ENCODE measurements around the gene COMMD10.
A peak's percentile ranks its signal among the peaks of the same experiment; 100 is the strongest.
"Not testable (repeated sequence)": the region's sequence is repeated elsewhere in the genome, so short reads cannot be mapped to it uniquely, and the experiment has no call there.

COMMD10 gene

DNA sequence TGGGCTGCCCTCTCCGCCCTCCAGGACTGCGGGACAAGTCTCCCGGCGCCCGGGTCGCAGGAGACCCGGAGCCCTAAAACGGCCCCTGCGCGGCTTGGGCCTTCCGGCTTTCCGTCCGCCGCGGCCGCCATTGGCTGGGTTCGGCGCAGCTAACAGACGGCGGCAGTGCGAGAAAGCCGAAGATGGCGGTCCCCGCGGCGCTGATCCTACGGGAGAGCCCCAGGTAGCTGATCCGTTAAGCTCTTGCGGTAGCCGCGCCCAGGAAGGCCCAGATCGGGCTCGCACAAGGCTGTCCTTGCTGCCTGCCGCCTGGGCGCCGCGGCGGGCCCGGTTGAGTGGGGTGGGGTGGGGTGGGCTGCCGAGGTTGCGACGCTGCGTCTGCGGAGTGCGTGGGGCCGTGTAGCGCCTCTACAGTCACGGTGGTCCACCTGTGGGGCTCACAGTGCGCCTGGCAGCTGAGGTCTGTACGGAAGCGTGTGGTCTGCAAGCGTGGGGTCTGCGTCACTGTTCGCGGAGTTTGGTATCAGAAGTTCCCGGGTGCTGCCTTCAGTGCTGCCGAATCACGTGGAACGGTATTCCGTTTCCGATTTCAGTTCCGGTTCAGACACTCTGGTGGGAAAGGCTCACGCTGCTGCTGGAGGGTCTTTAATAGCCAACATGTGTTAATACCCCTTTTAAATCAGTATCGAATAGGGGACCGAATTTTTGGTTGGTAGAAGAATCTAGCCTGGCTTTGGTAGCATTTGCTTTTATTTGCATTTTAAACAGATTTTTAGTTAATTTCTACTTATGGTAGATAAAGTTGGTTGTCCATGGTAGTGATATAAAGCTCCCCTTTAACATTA, at the start of gene COMMD10:
Gene COMMD10 (plus strand): TSS at position 155 of the 845 bp plus-strand sequence.
- peak; percentile 66 for DNase-seq

DNA sequence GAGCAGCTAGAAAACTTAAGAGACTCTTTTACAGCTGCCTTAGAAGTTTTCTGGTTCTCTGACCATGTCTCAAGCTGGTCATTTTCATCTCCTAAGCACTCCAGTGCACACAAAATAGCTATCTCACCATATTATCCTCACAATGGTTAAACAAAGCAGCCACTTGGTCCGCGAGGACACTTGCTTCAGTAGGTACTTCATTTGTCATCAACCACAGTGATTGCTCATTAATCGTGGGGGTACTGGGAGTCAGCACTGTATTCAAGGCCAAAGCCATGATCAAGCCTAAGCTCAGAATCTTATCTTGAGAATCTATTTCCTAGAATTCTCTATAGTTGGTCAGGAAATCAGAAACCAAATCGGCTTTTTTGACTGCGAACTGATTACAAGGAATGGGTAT, 49.7 kb upstream of the COMMD10 start:
- no peak for DNase-seq

GRCh38 chr5:116037236-116037822, 47.5 kb upstream of the COMMD10 start:
- DNase-seq = no peak

- no peak for DNase-seq
Measured at GRCh38 chr5:116038817-116039216, 46.0 kb upstream of the COMMD10 start.

GRCh38 chr5:116042375-116042774, 42.5 kb upstream of the COMMD10 start:
- no peak for DNase-seq

DNA sequence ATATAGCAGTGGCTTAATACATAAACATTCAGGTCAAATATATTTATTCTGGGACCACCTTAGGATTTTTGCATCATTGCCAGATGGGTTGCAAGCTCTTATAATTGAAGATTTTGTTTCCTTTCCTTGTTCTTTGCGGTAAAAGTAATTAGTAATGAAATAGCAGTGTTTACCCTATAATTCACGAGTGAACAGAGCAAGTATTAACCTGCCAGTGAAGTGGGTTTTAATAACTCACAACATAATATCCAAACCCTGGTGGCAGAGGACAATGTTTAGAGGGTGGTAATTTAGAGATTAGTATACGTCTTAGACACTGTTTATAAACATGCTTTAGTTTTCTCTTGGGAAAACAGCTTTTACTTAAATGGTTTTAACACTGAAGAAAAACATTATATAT, 40.8 kb upstream of the COMMD10 start:
- DNase-seq = peak; percentile 5

GRCh38 chr5:116045821-116046220, 39.0 kb upstream of the COMMD10 start:
- no peak for DNase-seq

DNA sequence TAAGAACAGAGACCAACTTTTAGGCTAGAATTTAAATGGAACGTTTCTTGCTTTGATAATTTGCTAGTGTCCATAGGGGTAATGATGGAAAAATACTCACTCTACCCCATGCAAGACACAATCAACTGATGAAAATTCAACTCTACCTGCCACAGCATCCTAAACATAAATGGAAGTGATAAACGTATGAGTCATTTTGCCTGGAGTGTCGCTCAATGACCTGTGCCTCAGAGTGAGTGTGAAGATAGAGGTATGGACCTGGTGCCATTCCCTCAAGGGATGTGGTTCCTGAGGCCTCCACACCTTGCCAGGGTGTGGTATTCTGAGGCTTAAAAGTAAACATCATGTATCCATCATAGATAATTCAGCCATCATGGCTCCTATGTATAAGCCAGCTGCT, 38.6 kb upstream of the COMMD10 start:
- no peak for DNase-seq

GRCh38 chr5:116046823-116047222, 38.0 kb upstream of the COMMD10 start:
- no peak for DNase-seq

GRCh38 chr5:116058346-116058936, 26.4 kb upstream of the COMMD10 start:
- no peak for DNase-seq

GRCh38 chr5:116062352-116062751, 22.5 kb upstream of the COMMD10 start:
- no peak for DNase-seq

DNA sequence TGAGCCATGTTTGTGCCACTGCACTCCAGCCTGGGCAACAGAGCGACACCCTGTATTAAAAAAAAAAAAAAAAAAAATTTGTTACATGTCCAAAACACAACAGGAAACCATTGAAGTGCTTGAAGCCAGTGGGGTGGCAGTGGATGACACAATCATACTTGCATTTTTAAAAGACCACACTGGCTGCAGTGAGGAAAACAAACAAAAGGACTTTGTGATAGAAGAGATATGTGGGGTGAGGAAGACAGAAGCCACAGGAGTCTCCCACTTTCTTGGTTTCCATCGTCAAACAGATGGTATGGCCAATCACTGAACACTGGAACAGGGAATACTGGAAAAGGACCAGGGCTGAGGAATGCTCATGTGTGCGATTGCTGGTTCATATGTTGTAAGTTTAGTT, 20.9 kb upstream of the COMMD10 start:
- DNase-seq = no peak

- DNase-seq = peak; percentile 16
Measured at GRCh38 chr5:116068028-116068632, 16.7 kb upstream of the COMMD10 start.

DNA sequence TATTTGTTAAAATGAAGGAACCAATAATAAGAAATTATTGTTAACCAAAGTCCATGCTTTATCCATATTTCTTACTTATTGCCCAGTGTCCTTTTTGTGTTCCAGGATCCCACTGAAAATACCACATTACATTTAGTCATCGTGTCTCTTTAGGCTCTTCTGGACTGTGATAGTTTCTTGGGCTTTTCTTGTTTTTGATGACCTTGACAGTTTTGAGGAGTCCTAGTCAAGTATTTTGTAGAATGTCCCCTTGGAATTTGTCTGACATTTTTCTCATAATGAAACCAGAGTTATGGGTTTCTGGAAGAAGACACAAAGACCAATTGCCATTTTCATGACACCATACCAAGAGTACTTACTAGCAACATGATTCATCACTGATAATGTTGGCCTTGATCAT, 13.6 kb upstream of the COMMD10 start:
- DNase-seq = no peak

DNA sequence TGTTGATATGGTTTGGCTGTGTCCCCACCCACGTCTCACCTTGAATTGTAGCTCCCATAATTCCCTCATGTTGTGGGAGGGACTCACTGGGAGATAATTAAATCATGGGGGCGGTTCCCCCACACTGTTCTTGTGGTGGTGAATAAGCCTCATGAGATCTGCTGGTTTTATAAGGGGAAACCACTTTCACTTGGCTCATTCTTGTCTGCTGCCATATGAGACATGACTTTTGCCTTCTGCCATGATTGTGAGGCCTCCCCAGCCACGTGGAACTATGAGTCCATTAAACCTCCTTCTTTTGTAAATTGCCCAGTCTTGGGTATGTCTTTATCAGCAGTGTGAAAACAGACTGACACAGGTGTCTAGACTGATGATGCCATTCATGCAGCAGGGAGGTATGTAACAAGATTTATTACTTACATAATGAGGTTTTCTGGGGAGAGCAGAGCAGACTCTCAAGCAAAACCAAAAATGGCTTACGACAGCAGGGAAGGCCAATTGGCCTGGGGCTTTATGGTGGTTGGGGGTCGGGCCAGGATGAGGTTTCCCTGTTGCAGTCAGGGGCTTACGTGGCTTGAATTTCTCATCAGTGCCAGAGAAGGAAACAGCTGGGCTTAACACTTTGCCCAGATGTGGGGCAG, 9.5 kb upstream of the COMMD10 start:
- no peak for DNase-seq

DNA sequence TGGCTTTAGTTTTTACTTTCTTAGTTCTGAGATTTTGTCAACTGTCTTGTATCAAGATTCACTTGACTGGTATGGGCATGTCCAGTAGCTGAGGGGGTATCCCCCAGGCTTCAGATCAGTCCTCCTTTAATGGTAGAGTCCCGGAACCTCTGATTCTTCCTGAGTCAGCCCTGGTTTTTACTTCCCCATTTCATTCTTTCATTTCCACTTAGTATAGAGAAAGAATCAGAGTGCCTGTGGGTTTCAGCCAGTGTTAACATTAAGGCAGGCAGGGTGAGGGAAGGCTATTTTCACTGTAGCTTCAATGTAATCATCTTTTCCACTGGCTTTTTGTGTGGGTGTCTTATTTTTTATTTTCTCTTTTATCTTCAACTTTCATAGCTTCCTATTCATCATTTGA, 8.3 kb upstream of the COMMD10 start:
- DNase-seq = no peak

- no peak for DNase-seq
Measured at GRCh38 chr5:116078199-116078598, 6.6 kb upstream of the COMMD10 start.

DNA sequence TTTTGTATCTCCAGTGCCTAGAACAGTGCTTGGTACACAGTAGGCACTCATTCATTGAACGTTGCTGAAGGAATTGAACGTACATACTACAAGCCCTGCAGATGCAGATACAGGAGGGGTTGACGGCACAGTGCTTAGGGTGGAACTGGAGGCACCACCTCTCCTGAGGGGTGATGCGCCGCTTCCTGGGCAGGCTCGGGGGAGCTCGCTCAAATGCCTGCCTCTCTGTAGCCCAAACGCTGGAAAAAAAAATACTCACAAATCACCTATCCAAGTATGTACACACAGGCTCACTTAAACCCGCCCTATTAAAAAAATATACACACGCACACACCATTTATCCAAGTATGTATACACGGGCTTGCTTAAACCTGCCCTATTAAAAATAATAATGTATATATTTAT, 536 bp upstream of the COMMD10 start:
- no peak for DNase-seq

DNA sequence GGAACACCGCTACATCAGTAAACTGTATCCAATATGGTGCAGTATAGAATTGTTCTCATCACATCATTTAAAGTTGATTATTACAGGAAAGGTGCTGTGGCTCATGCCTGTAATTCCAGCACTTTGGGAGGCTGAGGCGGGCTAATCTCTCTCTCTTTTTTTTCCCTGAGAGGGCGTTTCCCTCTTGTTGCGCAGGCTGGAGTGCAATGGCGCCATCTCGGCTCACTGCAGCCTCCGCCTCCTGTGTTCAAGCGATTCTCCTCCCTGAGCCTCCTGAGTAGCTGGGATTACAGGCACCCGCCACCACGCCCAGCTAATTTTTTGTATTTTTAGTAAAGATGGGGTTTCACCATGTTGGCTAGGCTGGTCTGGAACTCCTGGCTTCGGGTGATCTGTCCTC, 1.5 kb downstream of the COMMD10 start:
- not testable (repeated sequence) for DNase-seq

DNA sequence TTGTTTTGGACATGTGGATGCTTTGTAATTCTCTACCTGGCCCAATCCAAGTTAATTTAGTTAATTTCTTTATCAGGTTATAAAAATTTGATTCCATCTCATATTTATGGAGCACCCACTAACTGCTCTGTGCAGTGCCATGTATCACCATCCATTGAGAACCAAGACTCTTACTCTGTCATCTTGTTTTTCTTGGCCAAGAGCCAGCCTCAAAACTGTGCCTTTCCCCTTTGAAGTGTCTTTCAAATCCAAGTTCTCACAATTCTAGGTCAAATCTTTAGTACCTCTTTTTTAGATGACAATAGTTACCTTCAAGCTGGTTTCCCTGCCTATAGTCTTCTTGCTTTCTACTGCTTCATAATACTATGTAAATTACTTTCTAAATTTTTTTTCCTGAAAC, 3.2 kb downstream of the COMMD10 start:
- no peak for DNase-seq

DNA sequence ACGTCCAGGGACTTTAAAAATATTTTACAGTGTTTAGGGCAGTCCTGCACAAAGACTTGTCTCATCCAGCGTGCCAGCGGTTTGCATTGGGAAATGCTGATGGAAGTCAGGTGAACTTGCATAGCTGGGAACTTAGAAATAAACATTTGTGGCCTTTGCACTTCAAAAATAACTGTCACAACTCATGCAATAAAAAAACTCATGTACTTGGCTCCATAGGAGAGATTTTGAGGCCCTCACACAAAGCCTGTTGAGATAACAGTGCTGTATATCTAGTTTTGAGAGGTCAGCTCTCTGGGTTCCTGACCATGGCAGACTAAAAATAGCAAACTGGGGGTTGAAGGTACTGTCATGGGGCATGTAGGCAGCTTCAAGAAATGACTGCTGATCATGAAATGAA, 5.5 kb downstream of the COMMD10 start:
- no peak for DNase-seq

GRCh38 chr5:116091416-116091815, 6.6 kb downstream of the COMMD10 start:
- DNase-seq = no peak

- no peak for DNase-seq
Measured at GRCh38 chr5:116097301-116097700, 12.5 kb downstream of the COMMD10 start.

Data from NCI-H1436 (cell line).